Right lobe of liver (tissue), 6 donors: ENCODE data around the gene TMOD4. TPM values are rescaled to one million over a fixed set of nuclear protein-coding genes. Genes with fewer than 3 reads are reported as not detected.

Experiments used
- ATAC-seq, 4 donors: fragments of 200-7000 bp; cut with Tn5 transposase; one replicate each; pipeline ENCODE4 v1.9.1; 2020; ENCODE audit warnings: mild to moderate bottlenecking in 4 of 4, moderate library complexity in 4 of 4
- DNase-seq, 3 donors: peaks; one replicate each; pipeline ENCODE4 v3.0.0-alpha.2; 2020
- H3K27ac ChIP-seq, 3 donors: fragments of 200-600 bp; one replicate each; pipeline ENCODE4 v1.8.0; 2022
- H3K27me3 ChIP-seq, 2 donors: fragments of 200-600 bp; one replicate each; pipeline ENCODE4 v1.8.0; 2022
- H3K36me3 ChIP-seq, 4 donors: fragments of 200-600 bp; sonication (generic) in 1 of 4; one replicate each; pipeline versions ENCODE4 v1.5.1 to v1.8.0; 2017 to 2022; ENCODE audit warnings: control low read depth in 1 of 4
- H3K4me1 ChIP-seq, 4 donors: fragments of 200-600 bp; sonication (generic) in 1 of 4; one replicate each; pipeline versions ENCODE4 v1.5.1 to v1.8.0; 2017 to 2022; ENCODE audit warnings: control low read depth in 1 of 4
- H3K4me3 ChIP-seq, 3 donors: fragments of 200-600 bp; one replicate each; pipeline ENCODE4 v1.8.0; 2022
- H3K9me3 ChIP-seq, 4 donors: fragments of 200-600 bp; sonication (generic) in 1 of 4; one replicate each; pipeline versions ENCODE4 v1.5.1 to v1.8.0; 2017 to 2022; ENCODE audit warnings: control low read depth in 1 of 4
- CTCF ChIP-seq, 4 donors: fragments of 200-600 bp in 3 of 4; fragments of 450-650 bp in 1 of 4; IDR thresholded peaks; one replicate each; pipeline versions ENCODE4 v1.5.1 to v1.8.0; 2016 to 2022; ENCODE audit warnings: antibody characterized with exemption in 4 of 4, mild to moderate bottlenecking in 2 of 4
- POLR2A ChIP-seq: fragments of 450-650 bp; IDR thresholded peaks from one replicate; pipeline ENCODE4 v1.6.1; 2017; ENCODE audit warnings: antibody characterized with exemption, mild to moderate bottlenecking
- WGBS: methylation state at CpG from one replicate; pipeline ENCODE4 v1.1.6; 2018; ENCODE audit warnings: low coverage, low lambda C conversion rate; ENCODE audit not compliant: insufficient coverage; ENCODE audit errors: missing lambda C conversion rate; 5-methylcytosine and 5-hydroxymethylcytosine counted together
- intact Hi-C, 2 donors: fragments of 100-400 bp; cut with DNase I; formaldehyde crosslinking; loops; one replicate each; pipeline versions ENCODE4 v1.11.2 to v1.14.1; 2022
- total RNA-seq, 6 experiments: library from RNA; depleted of rRNA in 2 of 6; stranded (reverse); fragments of >200 nt in 2 of 6; fragmentation: NEBNext Ultra II Directional in 3 of 6; extraction: Animal tissue kit (Norgen Biotek cat#: 25700) in 3 of 6; gene quantifications; one replicate each; pipeline versions ENCODE4 v1.1.0 to v1.2.4, GENCODE V29; 2016 to 2023
- donor health status: DM: no; HTN: yes; CAD: no.
- donor health status: DM: no; HTN: no; CAD: no.
- donor health status: DM: no; HTN: no; CAD: no.
- donor health status: DM: no; HTN: yes; CAD: no.
- donor health status: DM: no; HTN: yes; CAD: no.

TMOD4 gene
- total RNA-seq, 6 experiments from 2014 or later, result not detected

- Histone ChIP-seq H3K36me3 (peaks cover 0 to 32% (median 11%) of the 10 kb centered on the region in 4 donors), H3K27ac (peak overlapping the region; percentile 35 to 76 (median 63)), H3K4me1 (peaks cover 0 to 15% (median 7%) of the 10 kb centered on the region in 4 donors), H3K9me3 (no peaks in the 10 kb centered on the region), H3K4me3 (peak overlapping the region; percentile 51 to 72 (median 70)), H3K27me3 (no peaks in the 10 kb centered on the region)
- ATAC-seq (peak; percentile 30 to 53 (median 45)), DNase-seq (peak in 1 of 3 donors; percentile 64)
- 4% methylated on average over 11 of the region's 15 CpGs for WGBS
- intact Hi-C loops, result no loop called here
- TF ChIP-seq CTCF (IDR thresholded peaks at IDR 0.05), result no peak
- no peak for TF ChIP-seq POLR2A
Measured at GRCh38 chr1:151165281-151165737, 10.5 kb downstream of the TMOD4 start.

GRCh38 chr1:151164732-151165280, 11.0 kb downstream of the TMOD4 start:
- intact Hi-C loops, result no loop called here
- peaks cover 0 to 15% (median 7%) of the 10 kb centered on the region in 4 donors for H3K4me1 ChIP-seq
- no peaks in the 10 kb centered on the region for H3K27me3 ChIP-seq
- H3K9me3 ChIP-seq, result no peaks in the 10 kb centered on the region
- TF ChIP-seq POLR2A, result peak; percentile 34
- TF ChIP-seq CTCF (IDR thresholded peaks at IDR 0.05), result no peak
- ATAC-seq (peak; percentile 48 to 67 (median 62)), DNase-seq (peak in 1 of 3 donors; percentile 40)
- peaks cover 0 to 36% (median 13%) of the 10 kb centered on the region in 4 donors for H3K36me3 ChIP-seq
- 31% methylated on average over 3 of the region's 11 CpGs for WGBS
- H3K27ac ChIP-seq, result peak overlapping the region; percentile 35 to 76 (median 63)
- peak overlapping the region; percentile 51 to 72 (median 70) for H3K4me3 ChIP-seq

GRCh38 chr1:151159373-151159772, 16.4 kb downstream of the TMOD4 start:
- Histone ChIP-seq H3K27me3 (no peaks in the 10 kb centered on the region), H3K4me1 (peaks cover 0 to 5% (median 2%) of the 10 kb centered on the region in 4 donors), H3K4me3 (no peak overlapping the region), H3K27ac (no peak overlapping the region), H3K9me3 (no peaks in the 10 kb centered on the region), H3K36me3 (peaks cover 0 to 32% (median 17%) of the 10 kb centered on the region in 4 donors)
- intact Hi-C loops, result loop anchor here (5.0 to 10.0 kb wide), 2 partner anchors 62 to 135 kb away; no protein-coding TSS in a partner anchor
- peak in 1 of 4 donors; percentile 22 for ATAC-seq
- TF ChIP-seq POLR2A (no peak), CTCF (IDR thresholded peaks at IDR 0.05) (no peak)
- no peak for DNase-seq

GRCh38 chr1:151158751-151159251, 17.0 kb downstream of the TMOD4 start:
- H3K27me3 ChIP-seq, result no peaks in the 10 kb centered on the region
- H3K4me1 ChIP-seq, result no peaks in the 10 kb centered on the region
- WGBS, result 61% methylated on average over 6 of the region's 22 CpGs
- no peak for TF ChIP-seq POLR2A
- TF ChIP-seq CTCF (IDR thresholded peaks at IDR 0.05), result no peak
- intact Hi-C loops, result loop anchor here (5.0 to 10.0 kb wide), 2 partner anchors 62 to 134 kb away; no protein-coding TSS in a partner anchor
- H3K27ac ChIP-seq, result no peak overlapping the region
- ATAC-seq (no peak), DNase-seq (no peak)
- H3K9me3 ChIP-seq, result no peaks in the 10 kb centered on the region
- no peak overlapping the region for H3K4me3 ChIP-seq
- peaks cover 0 to 32% (median 17%) of the 10 kb centered on the region in 4 donors for H3K36me3 ChIP-seq
